Measurements from ENCODE around the gene MCCD1. TPM values are rescaled to one million over a fixed set of nuclear protein-coding genes. Genes with fewer than 3 reads are reported as not detected.

Gene MCCD1
- total and polyA plus RNA-seq, 4 donors, result 0.33 TPM; not detected in 3

GRCh38 chr6:31567531-31568370 is 39.0 kb downstream of the MCCD1 start:
- no peak overlapping the region for H3K27ac ChIP-seq (ENCODE audit: low read depth, low read length)
- H3K36me3 ChIP-seq (ENCODE audit: control insufficient read depth, insufficient read depth, low read length), result no peaks in the 10 kb centered on the region
- H3K27me3 ChIP-seq (ENCODE audit: control insufficient read depth, insufficient read depth, low read length), result no peaks in the 10 kb centered on the region
- DNase-seq (ENCODE audit: low read depth in 4 of 6, low spot score in 6 of 6), result no peak
- no peaks in the 10 kb centered on the region for H3K9me3 ChIP-seq (ENCODE audit: control insufficient read depth, insufficient read depth, low read length)
- 32% methylated on average over 6 of the region's 9 CpGs for WGBS (ENCODE audit: insufficient coverage)
- no peak overlapping the region for H3K4me3 ChIP-seq (ENCODE audit: low read depth, low read length)
- no peaks in the 10 kb centered on the region for H3K4me1 ChIP-seq (ENCODE audit: control insufficient read depth, insufficient read depth, low read length)

GRCh38 chr6:31568537-31568961 is 39.8 kb downstream of the MCCD1 start:
- Histone ChIP-seq H3K9me3 (ENCODE audit: control insufficient read depth, insufficient read depth, low read length) (no peaks in the 10 kb centered on the region), H3K27me3 (ENCODE audit: control insufficient read depth, insufficient read depth, low read length) (no peaks in the 10 kb centered on the region), H3K36me3 (ENCODE audit: control insufficient read depth, insufficient read depth, low read length) (no peaks in the 10 kb centered on the region), H3K4me1 (ENCODE audit: control insufficient read depth, insufficient read depth, low read length) (no peaks in the 10 kb centered on the region), H3K27ac (ENCODE audit: low read depth, low read length) (no peak overlapping the region), H3K4me3 (ENCODE audit: low read depth, low read length) (no peak overlapping the region)
- DNase-seq (ENCODE audit: low read depth in 4 of 6, low spot score in 6 of 6), result no peak
- 94% methylated on average over 3 of the region's 3 CpGs for WGBS (ENCODE audit: insufficient coverage)

GRCh38 chr6:31569861-31570536 is 41.2 kb downstream of the MCCD1 start:
- no peak for DNase-seq (ENCODE audit: low read depth in 4 of 6, low spot score in 6 of 6)
- H3K36me3 ChIP-seq (ENCODE audit: control insufficient read depth, insufficient read depth, low read length), result no peaks in the 10 kb centered on the region
- no peak overlapping the region for H3K4me3 ChIP-seq (ENCODE audit: low read depth, low read length)
- H3K27me3 ChIP-seq (ENCODE audit: control insufficient read depth, insufficient read depth, low read length), result no peaks in the 10 kb centered on the region
- no peaks in the 10 kb centered on the region for H3K9me3 ChIP-seq (ENCODE audit: control insufficient read depth, insufficient read depth, low read length)
- no CpG with 5 or more reads among the region's 1 CpG for WGBS (ENCODE audit: insufficient coverage)
- H3K27ac ChIP-seq (ENCODE audit: low read depth, low read length), result no peak overlapping the region
- no peaks in the 10 kb centered on the region for H3K4me1 ChIP-seq (ENCODE audit: control insufficient read depth, insufficient read depth, low read length)

GRCh38 chr6:31572041-31572911 is 43.5 kb downstream of the MCCD1 start, which contains the start of gene LTA:
TSS of gene LTA (plus strand) at chr6:31572289. CDS start at chr6:31572743, 454 bp downstream.
- H3K36me3 ChIP-seq (ENCODE audit: control insufficient read depth, insufficient read depth, low read length), result no peaks in the 10 kb centered on the region
- WGBS (ENCODE audit: insufficient coverage), result 80% methylated on average over 26 of the region's 27 CpGs
- DNase-seq (ENCODE audit: low read depth in 4 of 6, low spot score in 6 of 6), result no peak
- H3K4me3 ChIP-seq (ENCODE audit: low read depth, low read length), result no peak within 1 kb of the TSS
- H3K9me3 ChIP-seq (ENCODE audit: control insufficient read depth, insufficient read depth, low read length), result no peaks in the 10 kb centered on the region
- no peak within 1 kb of the TSS for H3K27ac ChIP-seq (ENCODE audit: low read depth, low read length)
- H3K27me3 ChIP-seq (ENCODE audit: control insufficient read depth, insufficient read depth, low read length), result no peaks in the 10 kb centered on the region
- no peaks in the 10 kb centered on the region for H3K4me1 ChIP-seq (ENCODE audit: control insufficient read depth, insufficient read depth, low read length)

GRCh38 chr6:31573239-31574105 is 44.7 kb downstream of the MCCD1 start:
- 86% methylated on average over 9 of the region's 9 CpGs for WGBS (ENCODE audit: insufficient coverage)
- Histone ChIP-seq H3K4me3 (ENCODE audit: low read depth, low read length) (no peak overlapping the region), H3K36me3 (ENCODE audit: control insufficient read depth, insufficient read depth, low read length) (no peaks in the 10 kb centered on the region), H3K27ac (ENCODE audit: low read depth, low read length) (no peak overlapping the region), H3K9me3 (ENCODE audit: control insufficient read depth, insufficient read depth, low read length) (no peaks in the 10 kb centered on the region), H3K4me1 (ENCODE audit: control insufficient read depth, insufficient read depth, low read length) (no peaks in the 10 kb centered on the region), H3K27me3 (ENCODE audit: control insufficient read depth, insufficient read depth, low read length) (no peaks in the 10 kb centered on the region)
- DNase-seq (ENCODE audit: low read depth in 4 of 6, low spot score in 6 of 6), result no peak

- no peaks in the 10 kb centered on the region for H3K4me1 ChIP-seq (ENCODE audit: control insufficient read depth, insufficient read depth, low read length)
- H3K9me3 ChIP-seq (ENCODE audit: control insufficient read depth, insufficient read depth, low read length), result no peaks in the 10 kb centered on the region
- no peak overlapping the region for H3K27ac ChIP-seq (ENCODE audit: low read depth, low read length)
- no peaks in the 10 kb centered on the region for H3K27me3 ChIP-seq (ENCODE audit: control insufficient read depth, insufficient read depth, low read length)
- 77% methylated on average over 14 of the region's 14 CpGs for WGBS (ENCODE audit: insufficient coverage)
- no peaks in the 10 kb centered on the region for H3K36me3 ChIP-seq (ENCODE audit: control insufficient read depth, insufficient read depth, low read length)
- H3K4me3 ChIP-seq (ENCODE audit: low read depth, low read length), result no peak overlapping the region
- DNase-seq (ENCODE audit: low read depth in 4 of 6, low spot score in 6 of 6), result no peak
Observed at GRCh38 chr6:31574106-31575061, 45.6 kb downstream of the MCCD1 start.

- no peak within 1 kb of the TSS for H3K4me3 ChIP-seq (ENCODE audit: low read depth, low read length)
- 66% methylated on average over 15 of the region's 19 CpGs for WGBS (ENCODE audit: insufficient coverage)
- no peak for DNase-seq (ENCODE audit: low read depth in 4 of 6, low spot score in 6 of 6)
- no peak within 1 kb of the TSS for H3K27ac ChIP-seq (ENCODE audit: low read depth, low read length)
- H3K4me1 ChIP-seq (ENCODE audit: control insufficient read depth, insufficient read depth, low read length), result peaks cover 4% of the 10 kb centered on the region
- no peaks in the 10 kb centered on the region for H3K36me3 ChIP-seq (ENCODE audit: control insufficient read depth, insufficient read depth, low read length)
- H3K9me3 ChIP-seq (ENCODE audit: control insufficient read depth, insufficient read depth, low read length), result no peaks in the 10 kb centered on the region
- H3K27me3 ChIP-seq (ENCODE audit: control insufficient read depth, insufficient read depth, low read length), result no peaks in the 10 kb centered on the region
Observed at GRCh38 chr6:31575335-31575901, 46.7 kb downstream of the MCCD1 start, which contains the start of gene TNF. TSS of gene TNF (plus strand) at chr6:31575565. CDS start at chr6:31575742, 177 bp downstream.
